ENCODE data around the gene CKMT1A.

- TF ChIP-seq, protein P1, sequence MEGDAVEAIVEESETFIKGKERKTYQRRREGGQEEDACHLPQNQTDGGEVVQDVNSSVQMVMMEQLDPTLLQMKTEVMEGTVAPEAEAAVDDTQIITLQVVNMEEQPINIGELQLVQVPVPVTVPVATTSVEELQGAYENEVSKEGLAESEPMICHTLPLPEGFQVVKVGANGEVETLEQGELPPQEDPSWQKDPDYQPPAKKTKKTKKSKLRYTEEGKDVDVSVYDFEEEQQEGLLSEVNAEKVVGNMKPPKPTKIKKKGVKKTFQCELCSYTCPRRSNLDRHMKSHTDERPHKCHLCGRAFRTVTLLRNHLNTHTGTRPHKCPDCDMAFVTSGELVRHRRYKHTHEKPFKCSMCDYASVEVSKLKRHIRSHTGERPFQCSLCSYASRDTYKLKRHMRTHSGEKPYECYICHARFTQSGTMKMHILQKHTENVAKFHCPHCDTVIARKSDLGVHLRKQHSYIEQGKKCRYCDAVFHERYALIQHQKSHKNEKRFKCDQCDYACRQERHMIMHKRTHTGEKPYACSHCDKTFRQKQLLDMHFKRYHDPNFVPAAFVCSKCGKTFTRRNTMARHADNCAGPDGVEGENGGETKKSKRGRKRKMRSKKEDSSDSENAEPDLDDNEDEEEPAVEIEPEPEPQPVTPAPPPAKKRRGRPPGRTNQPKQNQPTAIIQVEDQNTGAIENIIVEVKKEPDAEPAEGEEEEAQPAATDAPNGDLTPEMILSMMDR (IDR thresholded peaks at IDR 0.05) = no peak
- no peak for TF ChIP-seq POLR2A (IDR thresholded peaks at IDR 0.05)
Observed at GRCh38 chr15:43648649-43649429, 44.8 kb upstream of the CKMT1A start, which contains the start of gene CATSPER2.
